OCI-LY3 (cell line): Measurements from ENCODE around the gene GCAT.

ENCODE experiments used
- CTCF ChIP-seq: fragments of 200-600, 300-600 bp; sonication (generic); IDR thresholded peaks from 2 replicates; pipeline ENCODE4 v1.5.1; 2014; ENCODE audit warnings: antibody characterized with exemption, low read length, low read depth
- EZH2phosphoT487 ChIP-seq: fragments of 200-600 bp; shearing (Covaris generic); IDR thresholded peaks from 2 replicates; pipeline ENCODE4 v1.6.1; 2018; ENCODE audit warnings: antibody characterized with exemption, mixed run types, low read depth

GRCh38 chr22:37805810-37806277, 1.9 kb upstream of the GCAT start:
- TF ChIP-seq CTCF (no peak), EZH2phosphoT487 (no peak)
